Activated T-helper 1 cell treated with anti-CD3 and anti-CD28 coated beads, Interleukin-12 subunit alpha, Interleukin-12 subunit beta, Interleukin-2, Interleukin-4 antibody, amounts not matched to agents 30 ng/mL and 10 ng/mL and 1 ng/mL, durations not matched to agents 14 hours and 24 hours and 36 hours (primary cell): Measurements from ENCODE around the gene ITPR2. TPM values are rescaled to one million over a fixed set of nuclear protein-coding genes. Genes with fewer than 3 reads are reported as not detected.
"Not testable (repeated sequence)": the region's sequence is repeated elsewhere in the genome, so short reads cannot be mapped to it uniquely, and the experiment has no call there.

ENCODE experiments used
- DNase-seq: peaks from one replicate; pipeline ENCODE4 v3.0.0; 2021; ENCODE audit warnings: low spot score
- H3K27ac Mint-ChIP-seq: one replicate; pipeline ENCODE4 v1.8.0; 2021; ENCODE audit warnings: mild to moderate bottlenecking, mixed read lengths
- H3K27me3 Mint-ChIP-seq: one replicate; pipeline ENCODE4 v1.8.0; 2022; ENCODE audit warnings: mild to moderate bottlenecking, moderate library complexity, mixed read lengths; ENCODE audit not compliant: insufficient read depth
- H3K36me3 Mint-ChIP-seq: one replicate; pipeline ENCODE4 v1.8.0; 2021; ENCODE audit warnings: low read depth, mixed read lengths
- H3K4me1 Mint-ChIP-seq: one replicate; pipeline ENCODE4 v1.8.0; 2021; ENCODE audit warnings: low read depth, mixed read lengths
- H3K4me3 Mint-ChIP-seq: one replicate; pipeline ENCODE4 v1.8.0; 2021; ENCODE audit warnings: mild to moderate bottlenecking, moderate library complexity, mixed read lengths
- H3K9me3 Mint-ChIP-seq: one replicate; pipeline ENCODE4 v1.8.0; 2021; ENCODE audit warnings: mixed read lengths
- intact Hi-C: fragments of 100-400 bp; cut with micrococcal nuclease; formaldehyde crosslinking; loops from one replicate; pipeline ENCODE4 v1.15.1; 2024
- total RNA-seq: library from RNA; stranded (reverse); gene quantifications from 2 replicates; pipeline ENCODE4 v1.2.3, GENCODE V29; 2022

Gene ITPR2
- total RNA-seq, 1 donor from 2014 or later, result 34.2 TPM

DNA sequence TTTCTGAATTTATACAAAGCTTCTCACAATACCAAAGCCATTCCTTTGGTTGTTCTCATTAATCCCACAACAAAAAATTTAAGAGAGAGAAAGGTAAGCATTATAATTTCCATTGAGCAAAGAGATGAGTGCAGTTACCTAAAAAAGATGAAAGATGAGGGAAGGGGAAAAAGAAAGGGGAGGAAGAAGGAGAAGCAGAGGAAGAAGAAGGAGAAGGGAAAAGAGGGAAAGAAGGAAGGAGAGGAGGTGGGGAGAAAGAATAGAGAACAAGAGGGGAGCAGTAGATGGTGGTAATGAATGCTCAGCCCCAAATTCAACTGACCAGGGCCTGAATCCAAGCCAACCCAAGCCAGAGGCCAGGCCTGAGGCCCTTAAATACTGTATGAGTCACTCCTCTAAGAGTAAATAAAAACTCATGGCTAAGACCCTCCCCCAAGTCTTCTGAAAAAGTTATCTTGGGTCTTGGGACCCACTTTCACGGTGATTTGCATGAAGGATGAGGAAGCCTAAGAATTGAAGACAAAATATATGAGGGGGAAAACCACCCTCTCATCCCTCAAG lies 144.6 kb downstream of the ITPR2 start:
- no peaks in the 10 kb centered on the region for H3K4me1 Mint-ChIP-seq
- H3K27me3 Mint-ChIP-seq, result no peaks in the 10 kb centered on the region
- peaks cover 15% of the 10 kb centered on the region for H3K36me3 Mint-ChIP-seq
- H3K27ac Mint-ChIP-seq, result no peak overlapping the region
- intact Hi-C loops, result no loop called here
- H3K9me3 Mint-ChIP-seq, result no peaks in the 10 kb centered on the region
- no peak for DNase-seq
- H3K4me3 Mint-ChIP-seq, result no peak overlapping the region

DNA sequence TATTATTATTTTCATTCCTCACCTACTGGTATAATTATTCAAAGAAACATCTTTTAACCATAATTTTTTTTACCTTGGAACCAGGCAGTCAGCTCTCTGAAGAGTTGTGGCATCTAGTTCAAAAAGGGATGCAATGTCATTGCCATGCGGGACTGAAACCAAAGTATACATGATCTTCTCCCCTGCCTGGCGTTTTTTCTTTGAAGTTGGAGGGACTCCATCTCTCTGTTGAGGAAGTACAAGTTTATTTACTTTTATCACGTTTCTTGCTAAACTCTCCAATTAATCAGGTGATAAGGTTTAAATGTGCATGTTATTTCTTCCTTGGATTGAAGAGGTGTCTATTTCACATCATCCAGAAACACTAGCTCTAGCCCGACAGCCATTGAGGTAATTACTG lies 146.6 kb downstream of the ITPR2 start:
- DNase-seq, result no peak
- no peaks in the 10 kb centered on the region for H3K27me3 Mint-ChIP-seq
- H3K4me1 Mint-ChIP-seq, result no peaks in the 10 kb centered on the region
- H3K36me3 Mint-ChIP-seq, result peaks cover 22% of the 10 kb centered on the region
- H3K4me3 Mint-ChIP-seq, result no peak overlapping the region
- no peak overlapping the region for H3K27ac Mint-ChIP-seq
- no peaks in the 10 kb centered on the region for H3K9me3 Mint-ChIP-seq
- intact Hi-C loops, result no loop called here

DNA sequence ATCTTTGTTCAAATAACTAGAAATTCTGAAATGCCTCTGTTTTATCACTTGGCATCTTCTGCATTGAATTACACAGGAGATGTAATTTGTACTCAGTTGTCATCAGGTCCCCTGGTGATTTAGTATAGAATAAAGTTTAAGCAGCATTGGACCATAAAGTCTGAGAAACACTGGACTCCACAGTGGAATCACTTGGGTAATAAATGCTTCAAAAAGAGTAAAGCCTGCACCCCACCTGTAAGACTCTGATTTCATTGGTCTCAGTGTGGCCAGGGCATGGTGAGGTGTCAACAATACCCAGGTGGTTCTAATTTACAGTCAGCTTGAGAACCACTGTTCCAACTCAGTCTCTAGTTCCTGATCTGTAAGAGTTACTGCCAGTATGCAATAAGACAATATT lies 148.9 kb downstream of the ITPR2 start:
- Mint-ChIP-seq H3K4me3 (no peak overlapping the region), H3K4me1 (no peaks in the 10 kb centered on the region), H3K9me3 (no peaks in the 10 kb centered on the region), H3K27ac (no peak overlapping the region), H3K36me3 (peaks cover 22% of the 10 kb centered on the region), H3K27me3 (no peaks in the 10 kb centered on the region)
- no peak for DNase-seq
- intact Hi-C loops, result no loop called here

DNA sequence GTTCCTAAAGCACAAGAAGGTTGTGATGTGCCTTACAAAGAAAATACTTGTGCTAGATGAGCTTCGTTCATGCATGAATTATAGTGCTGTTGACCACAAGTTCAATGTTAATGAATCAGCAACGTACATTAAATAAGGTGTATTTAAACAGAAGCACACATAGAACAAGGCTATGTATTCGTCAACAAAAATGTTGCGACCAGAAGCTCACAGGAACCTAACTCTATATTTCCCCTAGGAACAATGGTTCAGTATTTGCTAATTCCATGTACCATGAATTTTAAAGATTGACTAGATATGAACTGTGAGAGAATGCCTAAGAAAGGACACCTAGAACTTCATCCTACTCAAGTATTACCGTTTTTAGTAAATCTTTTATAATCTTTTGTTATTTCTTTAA lies 149.6 kb downstream of the ITPR2 start:
- no peak overlapping the region for H3K4me3 Mint-ChIP-seq
- no peaks in the 10 kb centered on the region for H3K27me3 Mint-ChIP-seq
- intact Hi-C loops, result no loop called here
- H3K4me1 Mint-ChIP-seq, result no peaks in the 10 kb centered on the region
- H3K36me3 Mint-ChIP-seq, result peaks cover 23% of the 10 kb centered on the region
- no peak overlapping the region for H3K27ac Mint-ChIP-seq
- no peak for DNase-seq
- no peaks in the 10 kb centered on the region for H3K9me3 Mint-ChIP-seq

DNA sequence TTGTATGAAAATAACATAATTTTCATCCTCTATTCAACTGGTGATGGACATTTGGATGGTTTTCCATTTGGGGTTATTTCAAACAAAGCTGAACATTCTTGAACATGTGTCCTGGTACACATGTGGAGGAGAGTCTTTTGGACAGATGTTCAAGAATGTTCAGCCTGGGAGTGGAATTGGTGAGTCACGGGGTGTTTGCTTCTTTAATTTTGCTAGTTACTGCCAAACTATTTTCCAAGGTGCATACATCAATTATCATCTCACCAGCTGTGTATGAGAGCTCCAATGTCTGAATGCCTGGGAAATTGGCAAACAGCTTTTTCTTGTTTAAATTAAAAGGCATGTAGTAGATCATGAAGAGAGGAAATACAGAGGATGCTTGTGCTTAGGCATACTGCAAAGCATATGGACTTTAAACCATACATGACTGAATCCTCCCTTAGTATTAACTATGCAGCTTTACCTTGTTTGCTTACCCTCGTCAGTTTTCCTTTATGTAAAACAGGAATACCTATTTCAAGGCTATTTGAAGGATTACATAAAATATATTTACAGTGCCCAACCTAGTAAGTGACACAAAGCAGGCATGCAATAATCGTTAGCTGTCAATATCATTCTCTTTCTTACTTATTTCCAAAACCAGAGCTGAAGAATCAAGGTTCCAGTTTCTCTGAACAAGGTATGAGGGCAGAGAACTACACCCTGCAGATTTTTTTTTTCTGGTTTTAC lies 152.1 kb downstream of the ITPR2 start:
- H3K4me3 Mint-ChIP-seq, result no peak overlapping the region
- H3K36me3 Mint-ChIP-seq, result peaks cover 20% of the 10 kb centered on the region
- intact Hi-C loops, result no loop called here
- H3K9me3 Mint-ChIP-seq, result no peaks in the 10 kb centered on the region
- no peak overlapping the region for H3K27ac Mint-ChIP-seq
- no peaks in the 10 kb centered on the region for H3K27me3 Mint-ChIP-seq
- H3K4me1 Mint-ChIP-seq, result no peaks in the 10 kb centered on the region
- no peak for DNase-seq

DNA sequence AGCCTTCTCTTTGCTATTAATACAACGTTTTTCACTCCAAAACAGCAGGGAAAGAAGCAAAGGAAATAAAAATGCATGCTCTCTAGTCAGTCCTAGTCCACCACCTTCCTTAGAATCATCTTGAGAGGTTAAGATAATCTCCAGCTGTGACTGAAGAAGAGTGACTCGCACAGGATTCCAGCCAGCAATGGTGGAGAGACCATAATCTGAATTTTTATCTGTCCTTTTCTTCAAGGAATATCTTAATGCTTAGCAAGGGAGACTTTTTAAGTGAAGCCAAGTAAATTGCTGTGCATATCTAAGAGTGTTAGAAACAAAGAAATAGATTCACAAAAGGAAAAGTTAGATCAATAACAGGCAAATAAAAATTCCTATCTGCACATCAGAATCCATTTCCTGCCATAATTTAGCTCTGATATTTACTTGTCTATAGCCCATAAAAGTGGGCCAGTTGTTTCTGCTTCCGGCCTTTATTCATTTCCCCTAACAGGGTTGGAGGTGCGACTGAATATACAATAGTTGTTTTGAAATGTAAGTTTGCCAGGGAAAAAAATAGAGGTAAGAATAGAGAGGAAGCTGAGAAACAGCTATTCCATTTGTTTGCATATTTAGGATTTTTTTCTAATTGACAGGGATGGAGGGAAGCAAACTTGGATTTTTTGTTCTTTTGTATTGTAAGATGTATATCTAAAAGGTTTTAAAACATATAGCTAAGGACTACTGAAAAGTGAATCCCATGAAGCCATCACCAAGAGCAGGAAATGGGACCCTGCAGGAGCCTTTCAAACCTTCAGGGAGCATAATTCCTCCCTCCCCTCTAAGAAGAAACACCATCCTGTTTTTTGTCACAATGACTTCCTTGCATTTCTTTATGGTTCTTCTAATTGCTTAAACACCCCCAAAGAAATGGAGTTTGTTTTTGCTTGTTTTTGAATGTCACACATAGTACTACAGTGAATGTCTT lies 154.0 kb downstream of the ITPR2 start:
- Mint-ChIP-seq H3K4me3 (no peak overlapping the region), H3K27me3 (no peaks in the 10 kb centered on the region), H3K9me3 (no peaks in the 10 kb centered on the region), H3K27ac (no peak overlapping the region), H3K4me1 (no peaks in the 10 kb centered on the region), H3K36me3 (peaks cover 16% of the 10 kb centered on the region)
- intact Hi-C loops, result no loop called here
- DNase-seq, result no peak

DNA sequence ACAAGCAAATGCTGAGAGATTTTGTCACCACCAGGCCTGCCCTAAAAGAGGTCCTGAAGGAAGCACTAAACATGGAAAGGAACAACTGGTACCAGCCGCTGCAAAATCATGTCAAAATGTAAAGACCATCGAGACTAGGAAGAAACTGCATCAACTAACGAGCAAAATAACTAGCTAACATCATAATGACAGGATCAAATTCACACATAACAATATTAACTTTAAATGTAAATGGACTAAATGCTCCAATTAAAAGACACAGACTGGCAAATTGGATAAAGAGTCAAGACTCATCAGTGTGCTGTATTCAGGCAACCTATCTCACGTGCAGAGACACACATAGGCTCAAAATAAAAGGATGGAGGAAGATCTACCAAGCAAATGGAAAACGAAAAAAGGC lies 161.5 kb downstream of the ITPR2 start:
- H3K4me1 Mint-ChIP-seq, H3K27me3 Mint-ChIP-seq, H3K9me3 Mint-ChIP-seq, intact Hi-C loops, H3K36me3 Mint-ChIP-seq, DNase-seq, H3K27ac Mint-ChIP-seq, H3K4me3 Mint-ChIP-seq: not testable (repeated sequence)

DNA sequence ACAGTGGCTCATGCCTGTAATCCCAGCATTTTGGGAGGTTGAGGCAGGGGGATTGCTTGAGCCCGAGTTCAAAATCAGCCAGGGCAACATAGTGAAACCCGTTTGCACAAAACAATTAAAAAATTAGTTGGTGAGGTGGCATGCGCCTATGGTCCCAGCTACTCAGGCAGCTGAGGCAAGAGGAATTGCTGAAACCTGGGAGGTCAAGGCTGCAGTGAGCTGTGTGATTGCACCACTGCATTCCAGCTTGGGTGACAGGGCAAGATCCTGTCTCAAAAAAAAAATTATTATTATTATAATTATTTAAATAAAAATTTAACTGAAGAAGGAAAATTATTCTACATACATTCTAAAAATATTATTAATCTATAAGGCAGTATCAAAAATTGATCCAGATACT lies 164.1 kb downstream of the ITPR2 start:
- DNase-seq, result no peak
- no peaks in the 10 kb centered on the region for H3K27me3 Mint-ChIP-seq
- no peak overlapping the region for H3K4me3 Mint-ChIP-seq
- intact Hi-C loops, result no loop called here
- no peaks in the 10 kb centered on the region for H3K4me1 Mint-ChIP-seq
- H3K36me3 Mint-ChIP-seq, result peaks cover 8% of the 10 kb centered on the region
- H3K9me3 Mint-ChIP-seq, result no peaks in the 10 kb centered on the region
- H3K27ac Mint-ChIP-seq, result no peak overlapping the region

DNA sequence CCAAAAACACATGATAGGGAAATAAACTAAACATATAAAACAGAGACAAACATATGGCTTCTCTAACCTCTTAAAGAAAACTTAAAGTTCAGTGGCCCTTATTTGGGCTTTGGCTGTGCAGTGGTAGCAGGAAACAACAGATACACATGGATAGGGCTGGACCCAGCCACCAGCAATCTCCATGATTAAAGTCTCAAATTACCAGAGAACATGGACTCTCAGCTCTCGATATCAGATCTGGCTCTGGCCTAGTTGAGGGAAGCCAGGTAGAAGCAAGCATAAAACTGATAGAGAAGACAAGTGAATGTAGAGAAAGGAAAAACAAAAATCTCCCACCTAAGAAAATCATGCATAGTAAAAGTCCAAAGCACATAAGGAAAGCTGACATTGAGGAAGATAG lies 164.8 kb downstream of the ITPR2 start:
- intact Hi-C loops, result no loop called here
- no peaks in the 10 kb centered on the region for H3K27me3 Mint-ChIP-seq
- no peak overlapping the region for H3K4me3 Mint-ChIP-seq
- no peak overlapping the region for H3K27ac Mint-ChIP-seq
- DNase-seq, result no peak
- H3K36me3 Mint-ChIP-seq, result peaks cover 13% of the 10 kb centered on the region
- H3K9me3 Mint-ChIP-seq, result no peaks in the 10 kb centered on the region
- no peaks in the 10 kb centered on the region for H3K4me1 Mint-ChIP-seq

DNA sequence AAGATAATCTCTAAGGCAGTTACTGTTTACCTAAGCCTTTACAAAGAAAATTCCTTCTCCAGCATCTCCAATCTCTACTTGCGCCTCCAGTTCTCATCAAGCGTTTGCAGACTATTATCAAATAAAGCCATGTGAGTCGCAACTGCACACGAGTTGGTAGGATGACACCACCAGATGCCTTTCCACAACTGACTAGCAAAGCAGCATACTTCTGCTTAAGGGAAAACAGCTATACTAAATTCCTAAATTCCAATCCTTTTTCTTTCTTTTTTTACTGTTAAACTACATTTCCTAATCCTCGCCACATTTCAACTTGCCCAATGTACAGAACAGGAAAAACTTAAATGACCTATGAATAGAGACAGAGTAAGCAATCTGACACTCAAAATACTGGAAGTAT lies 166.7 kb downstream of the ITPR2 start:
- Mint-ChIP-seq H3K36me3 (peaks cover 17% of the 10 kb centered on the region), H3K9me3 (no peaks in the 10 kb centered on the region), H3K4me3 (no peak overlapping the region), H3K27ac (no peak overlapping the region), H3K4me1 (no peaks in the 10 kb centered on the region), H3K27me3 (no peaks in the 10 kb centered on the region)
- intact Hi-C loops, result no loop called here
- no peak for DNase-seq

DNA sequence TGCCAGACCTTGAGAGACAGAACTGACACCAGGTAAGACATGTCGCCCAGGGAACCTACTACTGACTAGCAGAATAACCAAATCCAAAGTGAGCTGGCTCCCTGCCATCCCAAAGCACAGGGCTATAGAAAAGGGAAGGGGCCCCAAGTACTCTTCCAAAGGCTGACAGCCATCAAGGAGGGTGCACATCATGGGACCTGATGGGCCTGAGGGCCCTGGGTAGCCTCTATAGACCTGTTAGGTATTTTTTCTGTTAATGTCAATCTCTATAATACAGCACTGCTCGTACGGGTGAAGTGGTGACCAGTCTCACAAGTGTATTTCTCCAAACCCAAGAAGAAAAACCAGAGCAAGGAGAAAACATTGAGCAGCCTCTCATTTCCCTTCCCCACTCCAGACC lies 171.6 kb downstream of the ITPR2 start:
- DNase-seq, result no peak
- H3K27ac Mint-ChIP-seq, result no peak overlapping the region
- intact Hi-C loops, result no loop called here
- no peak overlapping the region for H3K4me3 Mint-ChIP-seq
- no peaks in the 10 kb centered on the region for H3K4me1 Mint-ChIP-seq
- peaks cover 22% of the 10 kb centered on the region for H3K36me3 Mint-ChIP-seq
- no peaks in the 10 kb centered on the region for H3K9me3 Mint-ChIP-seq
- H3K27me3 Mint-ChIP-seq, result no peaks in the 10 kb centered on the region

DNA sequence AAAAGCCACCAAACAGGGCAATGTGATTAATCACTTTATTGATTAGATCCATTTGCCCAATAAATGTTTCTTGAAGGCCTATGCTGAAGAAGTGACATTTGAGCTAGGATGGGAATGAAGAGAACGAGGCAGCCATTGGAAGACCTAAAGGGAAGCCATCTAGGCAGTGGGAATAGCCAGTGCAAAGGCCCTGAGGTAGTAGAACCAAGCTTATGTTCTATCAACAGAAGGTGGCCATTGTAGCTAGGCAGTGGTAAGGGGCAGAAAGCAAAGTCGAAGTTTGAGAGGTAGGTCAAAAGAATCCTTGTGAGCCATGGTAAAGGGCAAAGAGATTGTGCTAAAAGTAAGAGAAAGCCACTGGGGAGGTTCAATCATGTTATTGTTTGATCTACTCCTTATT lies 173.1 kb downstream of the ITPR2 start:
- peaks cover 21% of the 10 kb centered on the region for H3K36me3 Mint-ChIP-seq
- no peak for DNase-seq
- H3K27me3 Mint-ChIP-seq, result no peaks in the 10 kb centered on the region
- H3K4me3 Mint-ChIP-seq, result no peak overlapping the region
- intact Hi-C loops, result loop anchor here (10.0 kb wide), 1 partner anchor 1225 kb away; no protein-coding TSS in a partner anchor
- no peaks in the 10 kb centered on the region for H3K4me1 Mint-ChIP-seq
- no peak overlapping the region for H3K27ac Mint-ChIP-seq
- no peaks in the 10 kb centered on the region for H3K9me3 Mint-ChIP-seq

DNA sequence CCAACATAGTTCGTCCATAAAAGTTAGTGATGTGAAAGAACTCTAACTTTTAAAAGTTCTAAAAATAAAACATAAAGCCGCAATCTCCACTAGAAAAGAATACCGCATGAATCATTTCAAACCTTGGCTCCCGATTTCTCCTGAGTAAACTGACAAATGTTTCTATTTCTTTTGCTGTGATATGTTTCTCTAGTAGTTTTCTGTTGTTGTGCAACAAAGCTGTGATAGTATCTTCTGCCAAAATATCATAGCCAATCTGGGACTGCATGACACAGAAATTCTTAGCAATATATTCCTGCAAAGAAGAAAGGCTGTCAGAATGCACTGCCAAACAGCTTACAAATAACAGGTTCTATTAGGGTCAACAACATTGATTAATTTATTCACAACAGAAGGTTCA lies 174.0 kb downstream of the ITPR2 start:
- H3K36me3 Mint-ChIP-seq, result peaks cover 23% of the 10 kb centered on the region
- no peaks in the 10 kb centered on the region for H3K27me3 Mint-ChIP-seq
- DNase-seq, result no peak
- intact Hi-C loops, result loop anchor here (10.0 kb wide), 1 partner anchor 1224 kb away; no protein-coding TSS in a partner anchor
- no peak overlapping the region for H3K27ac Mint-ChIP-seq
- H3K4me1 Mint-ChIP-seq, result no peaks in the 10 kb centered on the region
- no peak overlapping the region for H3K4me3 Mint-ChIP-seq
- no peaks in the 10 kb centered on the region for H3K9me3 Mint-ChIP-seq
